ENCODE measurements around the gene DES. TPM values are rescaled to one million over a fixed set of nuclear protein-coding genes. Genes with fewer than 3 reads are reported as not detected.

DES gene
- total RNA-seq, 5 donors from 2014 or later (not counting 1 experiment from before 2014, with no cell fraction given), result 0.98 to 1.3 (median 1.3) TPM; not detected in 2

GRCh38 chr2:219420687-219421086 lies 2.5 kb downstream of the DES start:
- H3K27me3 Mint-ChIP-seq, result peaks cover 34 to 53% of the 10 kb centered on the region in 2 donors
- DNase-seq (no peak), ATAC-seq (replicated peaks in 1 of 4) (no peak)
- H3K4me3 ChIP-seq (ENCODE audit: control insufficient read depth in 1 of 2, extremely low read depth in 1 of 2, low read length in 1 of 2), result no peak overlapping the region
- H3K4me3 Mint-ChIP-seq, result no peak overlapping the region
- H3K36me3 ChIP-seq (ENCODE audit: control insufficient read depth in 2 of 2, extremely low read depth in 1 of 2, insufficient read depth in 1 of 2, low read length in 1 of 2), result no peaks in the 10 kb centered on the region
- H3K27me3 ChIP-seq (replicated peaks in 1 of 2; ENCODE audit: control insufficient read depth in 2 of 2, extremely low read depth in 1 of 2, insufficient read depth in 2 of 2, low read length in 1 of 2), result peaks cover 11 to 63% of the 10 kb centered on the region in 2 experiments
- POLR2A ChIA-PET, result no interaction called here
- H3K4me1 Mint-ChIP-seq, result peaks cover 0 to 5% (median 4%) of the 10 kb centered on the region in 3 donors
- H3K27ac Mint-ChIP-seq, result no peak overlapping the region
- no peak overlapping the region for H3K27ac ChIP-seq (ENCODE audit: low read length)
- H3K9me3 Mint-ChIP-seq, result no peaks in the 10 kb centered on the region
- no peaks in the 10 kb centered on the region for H3K9me3 ChIP-seq
- no peaks in the 10 kb centered on the region for H3K36me3 Mint-ChIP-seq
- peaks cover 2 to 5% of the 10 kb centered on the region in 2 experiments for H3K4me1 ChIP-seq (ENCODE audit: control insufficient read depth in 1 of 2, extremely low read depth in 1 of 2, insufficient read depth in 2 of 2, low read length in 2 of 2)
- WGBS (ENCODE audit: insufficient coverage), result 86% methylated on average over 8 of the region's 8 CpGs
- CTCF ChIA-PET, result no interaction called here

DNA sequence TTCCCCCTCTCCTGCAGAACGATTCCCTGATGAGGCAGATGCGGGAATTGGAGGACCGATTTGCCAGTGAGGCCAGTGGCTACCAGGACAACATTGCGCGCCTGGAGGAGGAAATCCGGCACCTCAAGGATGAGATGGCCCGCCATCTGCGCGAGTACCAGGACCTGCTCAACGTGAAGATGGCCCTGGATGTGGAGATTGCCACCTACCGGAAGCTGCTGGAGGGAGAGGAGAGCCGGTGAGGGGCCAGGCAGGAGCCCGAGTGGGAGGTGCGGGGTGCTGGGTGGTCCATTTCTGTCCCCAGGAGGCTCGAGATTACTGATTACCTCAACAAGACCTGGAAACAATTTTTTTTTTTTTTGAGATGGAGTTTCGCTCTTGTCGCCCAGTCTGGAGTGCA lies 3.1 kb downstream of the DES start:
- Mint-ChIP-seq H3K4me3 (no peak overlapping the region), H3K27me3 (peaks cover 38 to 56% of the 10 kb centered on the region in 2 donors), H3K4me1 (peaks cover 0 to 5% (median 4%) of the 10 kb centered on the region in 3 donors), H3K9me3 (no peaks in the 10 kb centered on the region), H3K27ac (no peak overlapping the region), H3K36me3 (no peaks in the 10 kb centered on the region)
- WGBS (ENCODE audit: insufficient coverage), result 91% methylated on average over 13 of the region's 17 CpGs
- Histone ChIP-seq H3K4me1 (ENCODE audit: control insufficient read depth in 1 of 2, extremely low read depth in 1 of 2, insufficient read depth in 2 of 2, low read length in 2 of 2) (peaks cover 2 to 5% of the 10 kb centered on the region in 2 experiments), H3K27me3 (replicated peaks in 1 of 2; ENCODE audit: control insufficient read depth in 2 of 2, extremely low read depth in 1 of 2, insufficient read depth in 2 of 2, low read length in 1 of 2) (peaks cover 11 to 69% of the 10 kb centered on the region in 2 experiments), H3K27ac (ENCODE audit: low read length) (no peak overlapping the region), H3K4me3 (ENCODE audit: control insufficient read depth in 1 of 2, extremely low read depth in 1 of 2, low read length in 1 of 2) (no peak overlapping the region), H3K9me3 (no peaks in the 10 kb centered on the region), H3K36me3 (ENCODE audit: control insufficient read depth in 2 of 2, extremely low read depth in 1 of 2, insufficient read depth in 1 of 2, low read length in 1 of 2) (no peaks in the 10 kb centered on the region)
- CTCF ChIA-PET, result no interaction called here
- no peak for DNase-seq
- no peak for ATAC-seq (replicated peaks in 1 of 4)
- POLR2A ChIA-PET, result no interaction called here

- H3K4me3 Mint-ChIP-seq, result no peak overlapping the region
- H3K4me1 ChIP-seq (ENCODE audit: control insufficient read depth in 1 of 2, extremely low read depth in 1 of 2, insufficient read depth in 2 of 2, low read length in 2 of 2), result peaks cover 2 to 5% of the 10 kb centered on the region in 2 experiments
- no peaks in the 10 kb centered on the region for H3K36me3 ChIP-seq (ENCODE audit: control insufficient read depth in 2 of 2, extremely low read depth in 1 of 2, insufficient read depth in 1 of 2, low read length in 1 of 2)
- ChIA-PET POLR2A (no interaction called here), CTCF (no interaction called here)
- H3K27me3 Mint-ChIP-seq, result peaks cover 35 to 56% of the 10 kb centered on the region in 2 donors
- peaks cover 0 to 5% (median 4%) of the 10 kb centered on the region in 3 donors for H3K4me1 Mint-ChIP-seq
- no peaks in the 10 kb centered on the region for H3K9me3 ChIP-seq
- H3K36me3 Mint-ChIP-seq, result no peaks in the 10 kb centered on the region
- no peak overlapping the region for H3K4me3 ChIP-seq (ENCODE audit: control insufficient read depth in 1 of 2, extremely low read depth in 1 of 2, low read length in 1 of 2)
- no peak for DNase-seq
- peaks cover 6 to 61% of the 10 kb centered on the region in 2 experiments for H3K27me3 ChIP-seq (replicated peaks in 1 of 2; ENCODE audit: control insufficient read depth in 2 of 2, extremely low read depth in 1 of 2, insufficient read depth in 2 of 2, low read length in 1 of 2)
- H3K27ac ChIP-seq (ENCODE audit: low read length), result no peak overlapping the region
- H3K27ac Mint-ChIP-seq, result no peak overlapping the region
- WGBS (ENCODE audit: insufficient coverage), result 89% methylated on average over 6 of the region's 8 CpGs
- no peaks in the 10 kb centered on the region for H3K9me3 Mint-ChIP-seq
- ATAC-seq (replicated peaks in 1 of 4), result no peak
Measured at GRCh38 chr2:219422952-219423534, 4.9 kb downstream of the DES start.

DNA sequence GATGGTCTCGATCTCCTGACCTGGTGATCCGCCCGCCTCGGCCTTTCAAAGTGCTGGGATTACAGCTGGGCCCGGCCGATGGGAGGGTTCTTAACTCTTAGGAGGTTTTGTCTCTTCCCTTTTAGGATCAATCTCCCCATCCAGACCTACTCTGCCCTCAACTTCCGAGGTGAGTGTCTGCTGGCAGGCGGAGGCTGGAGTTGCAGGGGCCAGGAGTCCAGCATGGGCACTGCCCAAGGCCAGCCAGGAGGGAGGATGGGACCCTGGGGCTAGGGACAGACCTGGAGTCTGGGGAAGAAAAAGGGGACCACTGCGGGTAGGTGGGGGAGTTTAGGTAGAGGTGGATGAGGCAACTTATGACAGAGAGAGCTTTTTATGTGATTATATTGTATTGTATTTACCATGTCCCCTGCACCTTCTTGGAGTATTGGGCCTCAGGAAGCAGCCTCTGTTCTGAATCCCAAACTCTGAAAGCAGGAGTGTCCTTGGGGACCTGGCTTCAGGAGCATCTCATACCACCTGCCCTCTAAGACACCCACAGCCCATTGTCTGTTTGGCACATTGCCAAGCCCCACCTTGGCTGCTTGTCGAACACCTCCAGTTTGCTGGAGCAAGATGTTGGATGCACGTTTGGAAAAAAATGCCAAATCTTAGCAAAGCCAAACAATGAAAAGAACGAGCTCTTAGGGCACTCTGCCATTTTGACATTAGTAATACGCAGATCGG lies 5.6 kb downstream of the DES start:
- POLR2A ChIA-PET, result interaction anchor here in 1 of 2 donors (0.5 kb wide), 1 partner anchor 408 kb away, joined by 6 read pairs; no protein-coding TSS in a partner anchor
- CTCF ChIA-PET, result interaction anchor here in 1 of 2 donors (0.5 kb wide), 1 partner anchor 35 kb away, joined by 3 read pairs; no protein-coding TSS in a partner anchor
- no peaks in the 10 kb centered on the region for H3K36me3 ChIP-seq (ENCODE audit: control insufficient read depth in 2 of 2, extremely low read depth in 1 of 2, insufficient read depth in 1 of 2, low read length in 1 of 2)
- no peak overlapping the region for H3K4me3 ChIP-seq (ENCODE audit: control insufficient read depth in 1 of 2, extremely low read depth in 1 of 2, low read length in 1 of 2)
- Mint-ChIP-seq H3K27me3 (peaks cover 35 to 55% of the 10 kb centered on the region in 2 donors), H3K9me3 (no peaks in the 10 kb centered on the region), H3K27ac (no peak overlapping the region), H3K4me3 (no peak overlapping the region), H3K4me1 (peaks cover 0 to 5% (median 4%) of the 10 kb centered on the region in 3 donors), H3K36me3 (no peaks in the 10 kb centered on the region)
- peaks cover 0 to 2% of the 10 kb centered on the region in 2 experiments for H3K4me1 ChIP-seq (ENCODE audit: control insufficient read depth in 1 of 2, extremely low read depth in 1 of 2, insufficient read depth in 2 of 2, low read length in 2 of 2)
- H3K27ac ChIP-seq (ENCODE audit: low read length), result no peak overlapping the region
- peaks cover 6 to 56% of the 10 kb centered on the region in 2 experiments for H3K27me3 ChIP-seq (replicated peaks in 1 of 2; ENCODE audit: control insufficient read depth in 2 of 2, extremely low read depth in 1 of 2, insufficient read depth in 2 of 2, low read length in 1 of 2)
- no peaks in the 10 kb centered on the region for H3K9me3 ChIP-seq
- 74% methylated on average over 5 of the region's 14 CpGs for WGBS (ENCODE audit: insufficient coverage)
- DNase-seq (no peak), ATAC-seq (replicated peaks in 1 of 4) (no peak)

GRCh38 chr2:219425238-219426067 lies 7.3 kb downstream of the DES start:
- no peaks in the 10 kb centered on the region for H3K9me3 ChIP-seq
- no peak for ATAC-seq (replicated peaks in 1 of 4)
- ChIA-PET CTCF (no interaction called here), POLR2A (no interaction called here)
- DNase-seq, result no peak
- H3K27me3 ChIP-seq (replicated peaks in 1 of 2; ENCODE audit: control insufficient read depth in 2 of 2, extremely low read depth in 1 of 2, insufficient read depth in 2 of 2, low read length in 1 of 2), result peaks cover 4 to 39% of the 10 kb centered on the region in 2 experiments
- no peaks in the 10 kb centered on the region for H3K4me1 ChIP-seq (ENCODE audit: control insufficient read depth in 1 of 2, extremely low read depth in 1 of 2, insufficient read depth in 2 of 2, low read length in 2 of 2)
- Mint-ChIP-seq H3K27me3 (peaks cover 24 to 46% of the 10 kb centered on the region in 2 donors), H3K36me3 (no peaks in the 10 kb centered on the region), H3K4me3 (no peak overlapping the region), H3K4me1 (no peaks in the 10 kb centered on the region), H3K27ac (no peak overlapping the region), H3K9me3 (no peaks in the 10 kb centered on the region)
- H3K36me3 ChIP-seq (ENCODE audit: control insufficient read depth in 2 of 2, extremely low read depth in 1 of 2, insufficient read depth in 1 of 2, low read length in 1 of 2), result no peaks in the 10 kb centered on the region
- H3K27ac ChIP-seq (ENCODE audit: low read length), result no peak overlapping the region
- no peak overlapping the region for H3K4me3 ChIP-seq (ENCODE audit: control insufficient read depth in 1 of 2, extremely low read depth in 1 of 2, low read length in 1 of 2)
- WGBS (ENCODE audit: insufficient coverage), result 70% methylated on average over 7 of the region's 8 CpGs

GRCh38 chr2:219426068-219426443 lies 7.9 kb downstream of the DES start:
- no peaks in the 10 kb centered on the region for H3K9me3 Mint-ChIP-seq
- no peak overlapping the region for H3K4me3 Mint-ChIP-seq
- ATAC-seq (replicated peaks in 1 of 4), result no peak
- WGBS (ENCODE audit: insufficient coverage), result 90% methylated on average over 2 of the region's 7 CpGs
- Histone ChIP-seq H3K4me1 (ENCODE audit: control insufficient read depth in 1 of 2, extremely low read depth in 1 of 2, insufficient read depth in 2 of 2, low read length in 2 of 2) (no peaks in the 10 kb centered on the region), H3K27ac (ENCODE audit: low read length) (no peak overlapping the region), H3K4me3 (ENCODE audit: control insufficient read depth in 1 of 2, extremely low read depth in 1 of 2, low read length in 1 of 2) (no peak overlapping the region), H3K36me3 (ENCODE audit: control insufficient read depth in 2 of 2, extremely low read depth in 1 of 2, insufficient read depth in 1 of 2, low read length in 1 of 2) (no peaks in the 10 kb centered on the region), H3K9me3 (no peaks in the 10 kb centered on the region), H3K27me3 (replicated peaks in 1 of 2; ENCODE audit: control insufficient read depth in 2 of 2, extremely low read depth in 1 of 2, insufficient read depth in 2 of 2, low read length in 1 of 2) (peaks cover under 1 to 38% of the 10 kb centered on the region in 2 experiments)
- CTCF ChIA-PET, result no interaction called here
- H3K27me3 Mint-ChIP-seq, result peaks cover 20 to 40% of the 10 kb centered on the region in 2 donors
- POLR2A ChIA-PET, result no interaction called here
- H3K27ac Mint-ChIP-seq, result no peak overlapping the region
- no peaks in the 10 kb centered on the region for H3K36me3 Mint-ChIP-seq
- no peaks in the 10 kb centered on the region for H3K4me1 Mint-ChIP-seq
- no peak for DNase-seq

All from T-cell (primary cell).